Vagina (tissue), 2 donors: ENCODE results near the gene VAV3. TPM values are rescaled to one million over a fixed set of nuclear protein-coding genes. Genes with fewer than 3 reads are reported as not detected.
"Not testable (repeated sequence)": the region's sequence is repeated elsewhere in the genome, so short reads cannot be mapped to it uniquely, and the experiment has no call there.

Experiments
- DNase-seq, 2 donors: peaks; one replicate each; pipeline ENCODE4 v3.0.0-alpha.2; 2017; ENCODE audit errors: extremely low spot score in 2 of 2
- H3K27ac ChIP-seq: fragments of 200-600 bp; sonication (generic); one replicate; pipeline ENCODE4 v1.5.1; 2019
- H3K27me3 ChIP-seq: fragments of 200-600 bp; sonication (generic); one replicate; pipeline ENCODE4 v1.5.1; 2019
- H3K36me3 ChIP-seq, 2 donors: fragments of 200-600 bp; sonication (generic); one replicate each; pipeline ENCODE4 v1.5.1; 2017 to 2019
- H3K4me1 ChIP-seq: fragments of 200-600 bp; sonication (generic); one replicate; pipeline ENCODE4 v1.5.1; 2019
- H3K4me3 ChIP-seq, 2 donors: fragments of 200-600 bp; sonication (generic); 1 replicate in 1 of 2; 2 replicates in 1 of 2; pipeline ENCODE4 v1.5.1; 2016 to 2019
- H3K9me3 ChIP-seq: fragments of 200-600 bp; sonication (generic); one replicate; pipeline ENCODE4 v1.5.1; 2019
- CTCF ChIP-seq, 3 experiments: fragments of 450-650 bp in 2 of 3; fragments of 200-600 bp in 1 of 3; sonication (generic) in 1 of 3; IDR thresholded peaks; one replicate each; pipeline ENCODE4 v1.5.1; 2017 to 2019; ENCODE audit warnings: antibody characterized with exemption in 3 of 3, mild to moderate bottlenecking in 2 of 3, moderate library complexity in 2 of 3
- POLR2A ChIP-seq, 2 donors: fragments of 450-650 bp; IDR thresholded peaks; one replicate each; pipeline ENCODE4 v1.6.1; 2017; ENCODE audit warnings: antibody characterized with exemption in 2 of 2, mild to moderate bottlenecking in 2 of 2, moderate library complexity in 2 of 2
- POLR2AphosphoS5 ChIP-seq, 2 donors: sonication (generic); formaldehyde crosslinking; IDR thresholded peaks; one replicate each; pipeline ENCODE4 v1.9.0; 2017; ENCODE audit warnings: antibody characterized with exemption in 2 of 2, mild to moderate bottlenecking in 2 of 2, low read depth in 1 of 2; ENCODE audit not compliant: insufficient read depth in 1 of 2
- intact Hi-C: fragments of 100-400 bp; cut with DNase I; formaldehyde crosslinking; loops from one replicate; pipeline ENCODE4 v1.15.1; 2023
- total RNA-seq: library from RNA; depleted of rRNA; stranded (reverse); fragments of >200 nt; gene quantifications from one replicate; pipeline ENCODE4 v1.2.3, GENCODE V29; 2016

VAV3 gene
- total RNA-seq, 1 donor from 2014 or later: 67.5 TPM

- no peaks in the 10 kb centered on the region for H3K4me1 ChIP-seq
- no peak for DNase-seq
- no peak for TF ChIP-seq POLR2A (IDR thresholded peaks at IDR 0.05)
- TF ChIP-seq CTCF (IDR thresholded peaks at IDR 0.05): no peak
- intact Hi-C loops: no loop called here
- H3K9me3 ChIP-seq: no peaks in the 10 kb centered on the region
- no peaks in the 10 kb centered on the region for H3K27me3 ChIP-seq
- no peak overlapping the region for H3K4me3 ChIP-seq
- no peak overlapping the region for H3K27ac ChIP-seq
- H3K36me3 ChIP-seq: no peaks in the 10 kb centered on the region
Observed at GRCh38 chr1:107710005-107710404, 255.0 kb downstream of the VAV3 start.

GRCh38 chr1:107707111-107707510, 257.9 kb downstream of the VAV3 start:
- no peak overlapping the region for H3K4me3 ChIP-seq
- H3K27me3 ChIP-seq: no peaks in the 10 kb centered on the region
- H3K4me1 ChIP-seq: no peaks in the 10 kb centered on the region
- intact Hi-C loops: no loop called here
- H3K36me3 ChIP-seq: no peaks in the 10 kb centered on the region
- TF ChIP-seq CTCF (IDR thresholded peaks at IDR 0.05) (no peak), POLR2AphosphoS5 (IDR thresholded peaks at IDR 0.05; ENCODE audit: insufficient read depth in 1 of 2, low read depth in 1 of 2) (no peak), POLR2A (IDR thresholded peaks at IDR 0.05) (no peak)
- H3K27ac ChIP-seq: no peak overlapping the region
- DNase-seq: no peak
- no peaks in the 10 kb centered on the region for H3K9me3 ChIP-seq

GRCh38 chr1:107706182-107706581, 258.8 kb downstream of the VAV3 start:
- Histone ChIP-seq H3K4me1 (no peaks in the 10 kb centered on the region), H3K27me3 (no peaks in the 10 kb centered on the region), H3K9me3 (no peaks in the 10 kb centered on the region), H3K4me3 (no peak overlapping the region), H3K36me3 (no peaks in the 10 kb centered on the region), H3K27ac (no peak overlapping the region)
- no peak for DNase-seq
- TF ChIP-seq CTCF (IDR thresholded peaks at IDR 0.05) (no peak), POLR2A (IDR thresholded peaks at IDR 0.05) (no peak), POLR2AphosphoS5 (IDR thresholded peaks at IDR 0.05; ENCODE audit: insufficient read depth in 1 of 2, low read depth in 1 of 2) (no peak)
- intact Hi-C loops: no loop called here

- Histone ChIP-seq H3K36me3 (no peaks in the 10 kb centered on the region), H3K27ac (no peak overlapping the region), H3K9me3 (no peaks in the 10 kb centered on the region), H3K27me3 (no peaks in the 10 kb centered on the region), H3K4me3 (no peak overlapping the region), H3K4me1 (no peaks in the 10 kb centered on the region)
- TF ChIP-seq POLR2A (IDR thresholded peaks at IDR 0.05) (no peak), CTCF (IDR thresholded peaks at IDR 0.05) (no peak), POLR2AphosphoS5 (IDR thresholded peaks at IDR 0.05; ENCODE audit: insufficient read depth in 1 of 2, low read depth in 1 of 2) (no peak)
- no peak for DNase-seq
- intact Hi-C loops: no loop called here
Observed at GRCh38 chr1:107704911-107705310, 260.1 kb downstream of the VAV3 start.

- TF ChIP-seq CTCF (IDR thresholded peaks at IDR 0.05) (no peak), POLR2A (IDR thresholded peaks at IDR 0.05) (no peak), POLR2AphosphoS5 (IDR thresholded peaks at IDR 0.05; ENCODE audit: insufficient read depth in 1 of 2, low read depth in 1 of 2) (no peak)
- no peaks in the 10 kb centered on the region for H3K9me3 ChIP-seq
- DNase-seq: no peak
- H3K4me3 ChIP-seq: no peak overlapping the region
- no peaks in the 10 kb centered on the region for H3K27me3 ChIP-seq
- no peaks in the 10 kb centered on the region for H3K4me1 ChIP-seq
- H3K36me3 ChIP-seq: no peaks in the 10 kb centered on the region
- no peak overlapping the region for H3K27ac ChIP-seq
- intact Hi-C loops: no loop called here
Observed at GRCh38 chr1:107702946-107703571, 261.9 kb downstream of the VAV3 start.

- DNase-seq, intact Hi-C loops, H3K27me3 ChIP-seq, H3K36me3 ChIP-seq, H3K4me3 ChIP-seq, H3K9me3 ChIP-seq, H3K4me1 ChIP-seq, H3K27ac ChIP-seq: not testable (repeated sequence)
Observed at GRCh38 chr1:107700651-107701050, 264.3 kb downstream of the VAV3 start.
